ENCODE data around the gene SIGMAR1.
A peak's percentile ranks its signal among the peaks of the same experiment; 100 is the strongest.

Gene SIGMAR1

DNA sequence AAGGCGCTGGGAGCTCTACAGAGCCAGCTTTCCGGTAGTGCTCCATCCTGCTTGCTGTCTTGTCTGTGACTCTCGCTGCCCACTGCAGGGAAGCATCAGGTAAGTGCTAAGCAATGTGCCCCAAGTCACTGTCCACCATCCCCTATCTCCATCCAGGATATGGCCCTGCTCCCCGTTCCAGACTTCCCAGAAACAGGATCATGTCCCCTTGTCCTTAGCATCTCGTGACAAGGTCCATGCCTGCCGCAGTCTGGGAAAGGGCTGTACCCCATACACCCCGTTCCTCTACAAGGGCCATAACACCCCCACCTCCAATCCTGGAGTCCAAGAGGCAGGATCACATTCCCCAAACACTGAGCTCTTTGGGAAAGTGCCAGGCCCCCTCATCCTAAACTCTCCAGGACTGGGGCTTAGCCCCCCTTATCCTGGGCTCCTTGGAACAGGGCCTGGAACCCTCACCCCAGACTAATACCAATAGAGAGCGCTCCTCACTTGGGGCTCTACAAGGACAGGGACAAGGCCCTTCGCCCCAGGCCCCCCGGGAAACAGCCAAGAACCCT, 26.3 kb downstream of the SIGMAR1 start:
- no peak for TF ChIP-seq CSDC2 (CRISPR knock-in tag; IDR thresholded peaks at IDR 0.05)
- no peak for TF ChIP-seq ZNF70 (CRISPR knock-in tag; IDR thresholded peaks at IDR 0.05)
- no peak for TF ChIP-seq ZNF8 (CRISPR knock-in tag; IDR thresholded peaks at IDR 0.05)
- TF ChIP-seq TCF4 (CRISPR knock-in tag; IDR thresholded peaks at IDR 0.05; ENCODE audit: borderline replicate concordance), result no peak
- TF ChIP-seq ZNF565 (CRISPR knock-in tag; conservative IDR thresholded peaks at IDR 0.05; ENCODE audit: low read depth), result no peak
- TF ChIP-seq OSR1 (CRISPR knock-in tag; IDR thresholded peaks at IDR 0.05), result no peak
- TF ChIP-seq, protein P1, sequence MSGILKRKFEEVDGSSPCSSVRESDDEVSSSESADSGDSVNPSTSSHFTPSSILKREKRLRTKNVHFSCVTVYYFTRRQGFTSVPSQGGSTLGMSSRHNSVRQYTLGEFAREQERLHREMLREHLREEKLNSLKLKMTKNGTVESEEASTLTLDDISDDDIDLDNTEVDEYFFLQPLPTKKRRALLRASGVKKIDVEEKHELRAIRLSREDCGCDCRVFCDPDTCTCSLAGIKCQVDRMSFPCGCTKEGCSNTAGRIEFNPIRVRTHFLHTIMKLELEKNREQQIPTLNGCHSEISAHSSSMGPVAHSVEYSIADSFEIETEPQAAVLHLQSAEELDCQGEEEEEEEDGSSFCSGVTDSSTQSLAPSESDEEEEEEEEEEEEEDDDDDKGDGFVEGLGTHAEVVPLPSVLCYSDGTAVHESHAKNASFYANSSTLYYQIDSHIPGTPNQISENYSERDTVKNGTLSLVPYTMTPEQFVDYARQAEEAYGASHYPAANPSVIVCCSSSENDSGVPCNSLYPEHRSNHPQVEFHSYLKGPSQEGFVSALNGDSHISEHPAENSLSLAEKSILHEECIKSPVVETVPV (CRISPR knock-in tag; IDR thresholded peaks at IDR 0.05), result no peak
- TF ChIP-seq, protein P2, sequence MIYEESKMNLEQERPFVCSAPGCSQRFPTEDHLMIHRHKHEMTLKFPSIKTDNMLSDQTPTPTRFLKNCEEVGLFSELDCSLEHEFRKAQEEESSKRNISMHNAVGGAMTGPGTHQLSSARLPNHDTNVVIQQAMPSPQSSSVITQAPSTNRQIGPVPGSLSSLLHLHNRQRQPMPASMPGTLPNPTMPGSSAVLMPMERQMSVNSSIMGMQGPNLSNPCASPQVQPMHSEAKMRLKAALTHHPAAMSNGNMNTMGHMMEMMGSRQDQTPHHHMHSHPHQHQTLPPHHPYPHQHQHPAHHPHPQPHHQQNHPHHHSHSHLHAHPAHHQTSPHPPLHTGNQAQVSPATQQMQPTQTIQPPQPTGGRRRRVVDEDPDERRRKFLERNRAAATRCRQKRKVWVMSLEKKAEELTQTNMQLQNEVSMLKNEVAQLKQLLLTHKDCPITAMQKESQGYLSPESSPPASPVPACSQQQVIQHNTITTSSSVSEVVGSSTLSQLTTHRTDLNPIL (CRISPR knock-in tag; IDR thresholded peaks at IDR 0.05; ENCODE audit: low read depth), result no peak
- no peak for TF ChIP-seq RARB (CRISPR knock-in tag; IDR thresholded peaks at IDR 0.05)
- no peak for TF ChIP-seq TOX (CRISPR knock-in tag; IDR thresholded peaks at IDR 0.05; ENCODE audit: borderline replicate concordance)
- no peak for TF ChIP-seq PPARA (CRISPR knock-in tag; IDR thresholded peaks at IDR 0.05; ENCODE audit: borderline replicate concordance)
- no peak for TF ChIP-seq ARNTL (CRISPR knock-in tag; IDR thresholded peaks at IDR 0.05; ENCODE audit: borderline replicate concordance, low read depth)
- peak; percentile 11 for ATAC-seq

- no peak for ATAC-seq
- TF ChIP-seq, protein P3, sequence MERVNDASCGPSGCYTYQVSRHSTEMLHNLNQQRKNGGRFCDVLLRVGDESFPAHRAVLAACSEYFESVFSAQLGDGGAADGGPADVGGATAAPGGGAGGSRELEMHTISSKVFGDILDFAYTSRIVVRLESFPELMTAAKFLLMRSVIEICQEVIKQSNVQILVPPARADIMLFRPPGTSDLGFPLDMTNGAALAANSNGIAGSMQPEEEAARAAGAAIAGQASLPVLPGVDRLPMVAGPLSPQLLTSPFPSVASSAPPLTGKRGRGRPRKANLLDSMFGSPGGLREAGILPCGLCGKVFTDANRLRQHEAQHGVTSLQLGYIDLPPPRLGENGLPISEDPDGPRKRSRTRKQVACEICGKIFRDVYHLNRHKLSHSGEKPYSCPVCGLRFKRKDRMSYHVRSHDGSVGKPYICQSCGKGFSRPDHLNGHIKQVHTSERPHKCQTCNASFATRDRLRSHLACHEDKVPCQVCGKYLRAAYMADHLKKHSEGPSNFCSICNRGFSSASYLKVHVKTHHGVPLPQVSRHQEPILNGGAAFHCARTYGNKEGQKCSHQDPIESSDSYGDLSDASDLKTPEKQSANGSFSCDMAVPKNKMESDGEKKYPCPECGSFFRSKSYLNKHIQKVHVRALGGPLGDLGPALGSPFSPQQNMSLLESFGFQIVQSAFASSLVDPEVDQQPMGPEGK (CRISPR knock-in tag; IDR thresholded peaks at IDR 0.05; ENCODE audit: borderline replicate concordance), result no peak
- no peak for TF ChIP-seq OSR1 (CRISPR knock-in tag; IDR thresholded peaks at IDR 0.05)
- TF ChIP-seq ZNF8 (CRISPR knock-in tag; IDR thresholded peaks at IDR 0.05), result no peak
- TF ChIP-seq PPARA (CRISPR knock-in tag; IDR thresholded peaks at IDR 0.05; ENCODE audit: borderline replicate concordance), result no peak
- TF ChIP-seq ISL1 (CRISPR knock-in tag; IDR thresholded peaks at IDR 0.05), result no peak
- no peak for TF ChIP-seq ZC3H10 (CRISPR knock-in tag; IDR thresholded peaks at IDR 0.05)
- TF ChIP-seq TOX (CRISPR knock-in tag; IDR thresholded peaks at IDR 0.05; ENCODE audit: borderline replicate concordance), result no peak
- TF ChIP-seq CSDC2 (CRISPR knock-in tag; IDR thresholded peaks at IDR 0.05), result no peak
- TF ChIP-seq, protein P2 (CRISPR knock-in tag; IDR thresholded peaks at IDR 0.05; ENCODE audit: low read depth), result no peak
- TF ChIP-seq ESRRG (CRISPR knock-in tag; IDR thresholded peaks at IDR 0.05), result no peak
- TF ChIP-seq ZFP30 (CRISPR knock-in tag; IDR thresholded peaks at IDR 0.05), result no peak
- no peak for TF ChIP-seq ARNTL (CRISPR knock-in tag; IDR thresholded peaks at IDR 0.05; ENCODE audit: borderline replicate concordance, low read depth)
- no peak for TF ChIP-seq POU6F1 (CRISPR knock-in tag; IDR thresholded peaks at IDR 0.05; ENCODE audit: borderline replicate concordance, low read depth)
- no peak for TF ChIP-seq BACH2 (CRISPR knock-in tag; IDR thresholded peaks at IDR 0.05; ENCODE audit: borderline replicate concordance)
- no peak for TF ChIP-seq RARB (CRISPR knock-in tag; IDR thresholded peaks at IDR 0.05)
- TF ChIP-seq ZFP3 (CRISPR knock-in tag; IDR thresholded peaks at IDR 0.05), result no peak
- TF ChIP-seq ZNF70 (CRISPR knock-in tag; IDR thresholded peaks at IDR 0.05), result no peak
- TF ChIP-seq GLIS3 (CRISPR knock-in tag; IDR thresholded peaks at IDR 0.05), result no peak
- no peak for TF ChIP-seq TCF4 (CRISPR knock-in tag; IDR thresholded peaks at IDR 0.05; ENCODE audit: borderline replicate concordance)
Observed at GRCh38 chr9:34610434-34611206, 27.0 kb downstream of the SIGMAR1 start.

GRCh38 chr9:34607331-34607730, 30.3 kb downstream of the SIGMAR1 start:
- TF ChIP-seq, protein P3 (CRISPR knock-in tag; IDR thresholded peaks at IDR 0.05; ENCODE audit: borderline replicate concordance), result no peak
- TF ChIP-seq ZNF70 (CRISPR knock-in tag; IDR thresholded peaks at IDR 0.05) (no peak), RARB (CRISPR knock-in tag; IDR thresholded peaks at IDR 0.05) (no peak), TCF4 (CRISPR knock-in tag; IDR thresholded peaks at IDR 0.05; ENCODE audit: borderline replicate concordance) (no peak), ZNF8 (CRISPR knock-in tag; IDR thresholded peaks at IDR 0.05) (no peak), ISL1 (CRISPR knock-in tag; IDR thresholded peaks at IDR 0.05) (no peak), ZFP3 (CRISPR knock-in tag; IDR thresholded peaks at IDR 0.05) (no peak), BACH2 (CRISPR knock-in tag; IDR thresholded peaks at IDR 0.05; ENCODE audit: borderline replicate concordance) (no peak), ESRRG (CRISPR knock-in tag; IDR thresholded peaks at IDR 0.05) (no peak), ZC3H10 (CRISPR knock-in tag; IDR thresholded peaks at IDR 0.05) (no peak), ZNF565 (CRISPR knock-in tag; conservative IDR thresholded peaks at IDR 0.05; ENCODE audit: low read depth) (no peak), ZFP30 (CRISPR knock-in tag; IDR thresholded peaks at IDR 0.05) (no peak)
- TF ChIP-seq, protein P2 (CRISPR knock-in tag; IDR thresholded peaks at IDR 0.05; ENCODE audit: low read depth), result no peak

More at GRCh38 chr9:34607331-34607730, 30.3 kb downstream of the SIGMAR1 start:
- no peak for ATAC-seq
